Tibial nerve (tissue), 4 donors: ENCODE data around the gene PYGO2. TPM values are rescaled to one million over a fixed set of nuclear protein-coding genes. Genes with fewer than 3 reads are reported as not detected.
"Not testable (repeated sequence)": the region's sequence is repeated elsewhere in the genome, so short reads cannot be mapped to it uniquely, and the experiment has no call there.

Experiments
- DNase-seq, 2 donors: peaks; one replicate each; pipeline ENCODE4 v3.0.0-alpha.2; 2019; ENCODE audit warnings: low spot score in 2 of 2
- H3K27ac ChIP-seq, 4 donors: fragments of 200-600 bp; sonication (generic) in 3 of 4; one replicate each; pipeline ENCODE4 v1.5.1; 2017 to 2019; ENCODE audit warnings: mild to moderate bottlenecking in 1 of 4
- H3K27me3 ChIP-seq, 2 donors: fragments of 200-600 bp; sonication (generic) in 1 of 2; one replicate each; pipeline versions ENCODE4 v1.5.1 to v1.6.0; 2017 to 2019
- H3K36me3 ChIP-seq, 3 donors: fragments of 200-600 bp; sonication (generic); one replicate each; pipeline ENCODE4 v1.5.1; 2018 to 2019
- H3K4me1 ChIP-seq, 4 donors: fragments of 200-600 bp; sonication (generic) in 3 of 4; one replicate each; pipeline ENCODE4 v1.5.1; 2017 to 2019
- H3K4me3 ChIP-seq, 4 donors: fragments of 200-600 bp; sonication (generic) in 3 of 4; one replicate each; pipeline ENCODE4 v1.5.1; 2017 to 2019; ENCODE audit warnings: mild to moderate bottlenecking in 1 of 4, moderate library complexity in 1 of 4
- H3K9me3 ChIP-seq, 4 donors: fragments of 200-600 bp; sonication (generic) in 3 of 4; one replicate each; pipeline ENCODE4 v1.5.1; 2017 to 2019
- CTCF ChIP-seq, 5 experiments: fragments of 200-600 bp in 3 of 5; fragments of 450-650 bp in 2 of 5; sonication (generic) in 3 of 5; IDR thresholded peaks; one replicate each; pipeline ENCODE4 v1.5.1; 2016 to 2019; ENCODE audit warnings: antibody characterized with exemption in 5 of 5, mild to moderate bottlenecking in 3 of 5, moderate library complexity in 2 of 5
- EP300 ChIP-seq, 2 donors: sonication (generic); formaldehyde crosslinking; IDR thresholded peaks; one replicate each; pipeline ENCODE4 v1.6.1; 2017; ENCODE audit warnings: antibody characterized with exemption in 2 of 2, mild to moderate bottlenecking in 1 of 2
- POLR2A ChIP-seq, 2 donors: fragments of 450-650 bp; IDR thresholded peaks; one replicate each; pipeline ENCODE4 v1.6.1; 2017; ENCODE audit warnings: antibody characterized with exemption in 2 of 2, mild to moderate bottlenecking in 2 of 2, moderate library complexity in 2 of 2
- WGBS, 2 donors: methylation state at CpG; one replicate each; pipeline ENCODE4 v1.1.5; 2018; 5-methylcytosine and 5-hydroxymethylcytosine counted together
- small RNA-seq: library from RNA; depleted of rRNA; stranded (forward); fragments of <200 nt; gene quantifications from one replicate; pipeline ENCODE3, GENCODE V24; 2016
- total RNA-seq, 4 donors: library from RNA; depleted of rRNA; stranded (reverse); fragments of >200 nt; gene quantifications; one replicate each; pipeline ENCODE4 v1.1.0, GENCODE V29; 2016

The PYGO2 gene
- total RNA-seq, 4 donors from 2014 or later, result 18.6 to 24.3 (median 23.5) TPM

- peaks cover 0 to 36% (median 0%) of the 10 kb centered on the region in 3 donors for H3K36me3 ChIP-seq
- H3K27ac ChIP-seq, result no peak overlapping the region
- H3K9me3 ChIP-seq, result no peaks in the 10 kb centered on the region
- H3K4me1 ChIP-seq, result no peaks in the 10 kb centered on the region
- no peaks in the 10 kb centered on the region for H3K27me3 ChIP-seq
- WGBS, 2 donors, result 79 to 86% methylated on average over 2 of the region's 2 CpGs
- DNase-seq, result no peak
- no peak for TF ChIP-seq EP300 (IDR thresholded peaks at IDR 0.05)
- no peak for TF ChIP-seq CTCF (IDR thresholded peaks at IDR 0.05)
- TF ChIP-seq POLR2A (IDR thresholded peaks at IDR 0.05), result no peak
- H3K4me3 ChIP-seq, result no peak overlapping the region
Measured at GRCh38 chr1:154912755-154913154, 48.8 kb downstream of the PYGO2 start.

DNA sequence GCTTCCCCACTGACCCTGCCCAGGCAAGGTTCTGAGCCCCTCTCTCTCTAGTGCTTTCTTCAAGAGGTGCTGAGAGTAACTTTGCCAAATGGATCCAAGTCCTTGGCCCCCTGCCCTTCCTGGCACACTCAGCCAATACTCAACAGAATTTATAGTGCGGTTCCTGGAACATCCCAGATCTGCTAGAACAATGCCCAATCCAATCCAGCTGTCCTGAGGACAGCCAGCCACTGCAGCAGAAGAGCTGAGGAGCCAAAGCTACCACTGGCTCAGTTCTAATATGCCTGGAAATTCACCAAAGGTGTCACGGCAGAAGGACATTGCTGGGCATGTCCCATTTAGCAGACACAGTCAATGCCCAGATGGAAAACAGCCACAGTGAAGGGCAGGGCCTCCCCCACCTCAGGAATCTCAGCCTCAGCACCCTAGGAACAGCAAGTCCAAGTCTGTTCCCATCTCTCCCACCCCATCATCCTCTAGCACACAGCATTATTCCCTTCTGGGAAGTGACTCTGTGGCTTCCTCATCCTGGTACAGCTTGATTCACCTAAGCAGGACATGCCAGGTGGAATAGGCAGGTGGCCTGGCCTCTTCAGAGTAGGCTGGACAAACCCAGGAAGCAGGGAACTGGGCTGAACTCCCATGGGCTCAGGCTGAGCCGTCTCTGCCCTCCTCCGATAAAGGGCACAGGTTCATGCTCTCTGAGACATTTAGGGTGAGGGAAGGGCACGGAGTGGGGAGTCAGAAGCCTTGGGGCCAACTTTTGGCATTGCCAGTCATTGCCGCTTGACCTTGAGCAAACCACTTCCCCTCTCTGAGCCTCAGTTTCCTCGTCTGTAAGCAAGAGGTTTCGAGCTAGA is 49.7 kb downstream of the PYGO2 start:
- Histone ChIP-seq H3K4me3 (no peak overlapping the region), H3K27me3 (no peaks in the 10 kb centered on the region), H3K4me1 (no peaks in the 10 kb centered on the region), H3K36me3 (peaks cover 0 to 33% (median 0%) of the 10 kb centered on the region in 3 donors), H3K9me3 (no peaks in the 10 kb centered on the region), H3K27ac (no peak overlapping the region)
- WGBS, 2 donors, result 83 to 88% methylated on average over 8 of the region's 8 CpGs
- no peak for DNase-seq
- TF ChIP-seq EP300 (IDR thresholded peaks at IDR 0.05) (no peak), CTCF (IDR thresholded peaks at IDR 0.05) (no peak), POLR2A (IDR thresholded peaks at IDR 0.05) (no peak)

GRCh38 chr1:154910851-154911250 is 50.7 kb downstream of the PYGO2 start:
- no peak for DNase-seq
- 80 to 89% methylated on average over 5 of the region's 5 CpGs for WGBS, 2 donors
- no peaks in the 10 kb centered on the region for H3K4me1 ChIP-seq
- H3K27ac ChIP-seq, result no peak overlapping the region
- no peak overlapping the region for H3K4me3 ChIP-seq
- H3K9me3 ChIP-seq, result no peaks in the 10 kb centered on the region
- no peak for TF ChIP-seq CTCF (IDR thresholded peaks at IDR 0.05)
- TF ChIP-seq POLR2A (IDR thresholded peaks at IDR 0.05), result no peak
- no peak for TF ChIP-seq EP300 (IDR thresholded peaks at IDR 0.05)
- H3K36me3 ChIP-seq, result peaks cover 0 to 27% (median 0%) of the 10 kb centered on the region in 3 donors
- H3K27me3 ChIP-seq, result no peaks in the 10 kb centered on the region

DNA sequence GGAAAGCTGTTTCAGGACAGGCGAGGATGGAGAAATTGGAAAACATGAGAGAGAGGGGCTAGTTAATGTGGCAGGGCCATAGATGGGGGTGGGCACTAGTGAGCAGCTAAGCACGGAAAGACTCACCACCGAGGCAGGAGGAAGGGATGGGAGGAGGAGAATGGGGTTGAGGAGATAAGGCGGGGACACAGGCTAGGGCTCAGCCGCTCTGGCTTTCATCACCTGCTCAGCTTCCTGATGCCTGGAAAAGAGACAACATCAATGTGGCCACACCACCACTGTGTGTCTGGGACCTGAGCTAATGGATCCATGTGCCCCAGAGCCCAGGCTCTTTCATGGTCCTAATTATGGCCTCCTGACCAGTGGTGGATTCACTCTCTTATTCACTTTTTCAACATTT is 52.6 kb downstream of the PYGO2 start:
- 89 to 93% methylated on average over 5 of the region's 5 CpGs for WGBS, 2 donors
- DNase-seq, result no peak

GRCh38 chr1:154908129-154908528 is 53.5 kb downstream of the PYGO2 start:
- H3K27ac ChIP-seq, H3K4me1 ChIP-seq, H3K9me3 ChIP-seq, H3K4me3 ChIP-seq, DNase-seq, H3K27me3 ChIP-seq: not testable (repeated sequence)
- 62 to 78% methylated on average over 3 of the region's 3 CpGs for WGBS, 2 donors
- H3K36me3 ChIP-seq, result peaks cover 0 to 18% (median 0%) of the 10 kb centered on the region in 3 donors

More for the DNA sequence above, 52.6 kb downstream of the PYGO2 start:
- no peak overlapping the region for H3K27ac ChIP-seq
- TF ChIP-seq CTCF (IDR thresholded peaks at IDR 0.05) (no peak), EP300 (IDR thresholded peaks at IDR 0.05) (no peak), POLR2A (IDR thresholded peaks at IDR 0.05) (no peak)
- peaks cover 0 to 25% (median 0%) of the 10 kb centered on the region in 3 donors for H3K36me3 ChIP-seq
- H3K9me3 ChIP-seq, result no peaks in the 10 kb centered on the region
- no peaks in the 10 kb centered on the region for H3K4me1 ChIP-seq
- H3K4me3 ChIP-seq, result no peak overlapping the region
- H3K27me3 ChIP-seq, result no peaks in the 10 kb centered on the region

Small RNA genes lying within 50 kb of the gene (small RNA-seq; reads per million reads assigned to genes)
- gene MIR4258 (not detected), gene RF00017 (not detected)

Other genes starting within 250 kb of the PYGO2 start
- under 1 TPM; 0.21 to 0.78 (median 0.26) TPM for gene KCNN3, start 91.5 kb downstream of the PYGO2 start, total RNA-seq
- 10 to 100 TPM in 3 of 4 donors, 1 to 10 TPM in 1; 9.0 to 19.8 (median 15.6) TPM for gene PMVK, start 25.1 kb downstream of the PYGO2 start, total RNA-seq
- 100 to 1,000 TPM in 2 of 4 donors, 10 to 100 TPM in 2; 52.5 to 120 (median 97.9) TPM for gene PBXIP1, start 5.7 kb downstream of the PYGO2 start, total RNA-seq
- 100 to 1,000 TPM in 2 of 4 donors, 10 to 100 TPM in 2; 82.9 to 168 (median 101) TPM for gene SHC1, start 9.0 kb upstream of the PYGO2 start, total RNA-seq
- 10 to 100 TPM; 35.2 to 40.5 (median 37.3) TPM for gene CKS1B, start 12.9 kb upstream of the PYGO2 start, total RNA-seq
- 10 to 100 TPM; 17.4 to 33.6 (median 23.6) TPM for gene FLAD1, start 21.6 kb upstream of the PYGO2 start, total RNA-seq
- gene LENEP, start 31.8 kb upstream of the PYGO2 start, total RNA-seq, result 1 to 10 TPM in 1 of 4 donors, not detected in 3; 1.5 TPM
- 10 to 100 TPM; 44.6 to 53.4 (median 49.5) TPM for gene ZBTB7B, start 41.0 kb upstream of the PYGO2 start, total RNA-seq
- gene DCST2, start 72.0 kb upstream of the PYGO2 start, total RNA-seq, result 1 to 10 TPM in 3 of 4 donors, under 1 TPM in 1; 0.90 to 4.2 (median 1.7) TPM
- gene DCST1, start 72.0 kb upstream of the PYGO2 start, total RNA-seq, result 1 to 10 TPM in 1 of 4 donors, under 1 TPM in 2, not detected in 1; 0.21 to 3.5 (median 0.90) TPM
- 100 to 1,000 TPM; 111 to 202 (median 168) TPM for gene ADAM15, start 89.5 kb upstream of the PYGO2 start, total RNA-seq
- 1 to 10 TPM in 3 of 4 donors, under 1 TPM in 1; 0.87 to 4.2 (median 1.8) TPM for gene EFNA4, start 102.0 kb upstream of the PYGO2 start, total RNA-seq
- gene EFNA3, start 117.1 kb upstream of the PYGO2 start, total RNA-seq, result 1 to 10 TPM in 2 of 4 donors, under 1 TPM in 1, not detected in 1; 0.63 to 1.2 (median 1.2) TPM
- 10 to 100 TPM; 27.4 to 41.4 (median 34.0) TPM for gene EFNA1, start 166.1 kb upstream of the PYGO2 start, total RNA-seq
- gene SLC50A1, start 174.1 kb upstream of the PYGO2 start, total RNA-seq, result 10 to 100 TPM in 3 of 4 donors, 1 to 10 TPM in 1; 5.7 to 33.9 (median 14.9) TPM
- gene DPM3, start 178.7 kb upstream of the PYGO2 start, total RNA-seq, result 100 to 1,000 TPM in 2 of 4 donors, 10 to 100 TPM in 2; 74.7 to 115 (median 95.6) TPM
- 100 to 1,000 TPM; 102 to 167 (median 146) TPM for gene KRTCAP2, start 211.5 kb upstream of the PYGO2 start, total RNA-seq
- gene TRIM46, start 212.1 kb upstream of the PYGO2 start, total RNA-seq, result 10 to 100 TPM in 2 of 4 donors, 1 to 10 TPM in 2; 6.0 to 20.4 (median 12.7) TPM
- 100 to 1,000 TPM in 1 of 4 donors, 10 to 100 TPM in 3; 33.9 to 119 (median 52.6) TPM for gene THBS3, start 246.1 kb upstream of the PYGO2 start, total RNA-seq
- gene MTX1, start 246.9 kb upstream of the PYGO2 start, total RNA-seq, result 10 to 100 TPM; 30.1 to 50.7 (median 35.3) TPM